MCF 10A (cell line): Measurements from ENCODE around the gene HSF2. TPM values are rescaled to one million over a fixed set of nuclear protein-coding genes. Genes with fewer than 3 reads are reported as not detected.
A peak's percentile ranks its signal among the peaks of the same experiment; 100 is the strongest.

Experiments used
- BruUV-seq: library from RNA; stranded (reverse); fragments of 400-500 nt; replicated peaks from 2 replicates; lab custom pipeline; 2021; lab: Mats Ljungman, UMichigan
- CTCF ChIA-PET: fragments of 300-600 bp; sonication (Branson Sonifier 250); formaldehyde crosslinking; extraction: SDS; loops from one replicate; lab custom pipeline; 2021; ENCODE audit warnings: antibody characterized with exemption, inconsistent platforms; lab: Yijun Ruan, JAX
- POLR2A ChIA-PET: fragments of 300-600, 350-650 bp; sonication (Branson Sonifier 250); formaldehyde crosslinking; extraction: SDS; loops from one replicate; lab custom pipeline; 2020; ENCODE audit warnings: antibody characterized with exemption, inconsistent platforms; lab: Yijun Ruan, JAX
- DNase-seq: peaks from one replicate; pipeline ENCODE4 v3.0.0-alpha.2; 2018; ENCODE audit not compliant: unreplicated experiment
- H3K27ac Mint-ChIP-seq: one replicate; pipeline ENCODE4 v1.8.0; 2022; ENCODE audit warnings: mild to moderate bottlenecking, low read depth, mixed read lengths; ENCODE audit not compliant: unreplicated experiment
- H3K27me3 Mint-ChIP-seq: one replicate; pipeline ENCODE4 v1.8.0; 2022; ENCODE audit warnings: mixed read lengths; ENCODE audit not compliant: insufficient read depth, unreplicated experiment
- H3K36me3 Mint-ChIP-seq: one replicate; pipeline ENCODE4 v1.8.0; 2022; ENCODE audit warnings: mild to moderate bottlenecking, moderate library complexity, mixed read lengths; ENCODE audit not compliant: insufficient read depth, unreplicated experiment
- H3K4me1 Mint-ChIP-seq: one replicate; pipeline ENCODE4 v1.8.0; 2022; ENCODE audit warnings: mixed read lengths; ENCODE audit not compliant: insufficient read depth, unreplicated experiment
- H3K4me3 Mint-ChIP-seq: one replicate; pipeline ENCODE4 v1.8.0; 2022; ENCODE audit warnings: mild to moderate bottlenecking, moderate library complexity, mixed read lengths; ENCODE audit not compliant: unreplicated experiment
- H3K9me3 Mint-ChIP-seq: one replicate; pipeline ENCODE4 v1.8.0; 2022; ENCODE audit warnings: mixed read lengths; ENCODE audit not compliant: unreplicated experiment
- intact Hi-C: fragments of 100-400 bp; cut with micrococcal nuclease; formaldehyde crosslinking; loops from 2 replicates; pipeline ENCODE4 v1.14.1; 2022
- total RNA-seq: library from RNA; stranded (reverse); gene quantifications from 2 replicates; pipeline ENCODE4 v1.2.3, GENCODE V29; 2022
- TF ChIP-seq, protein P1 (sequence below): fragments of 200-600 bp; IDR thresholded peaks from one replicate; pipeline ENCODE4 v1.8.0; 2022; ENCODE audit warnings: antibody characterized with exemption, mild to moderate bottlenecking; ENCODE audit not compliant: unreplicated experiment

HSF2 gene
- total RNA-seq, 1 experiment from 2014 or later, result 8.6 TPM

DNA sequence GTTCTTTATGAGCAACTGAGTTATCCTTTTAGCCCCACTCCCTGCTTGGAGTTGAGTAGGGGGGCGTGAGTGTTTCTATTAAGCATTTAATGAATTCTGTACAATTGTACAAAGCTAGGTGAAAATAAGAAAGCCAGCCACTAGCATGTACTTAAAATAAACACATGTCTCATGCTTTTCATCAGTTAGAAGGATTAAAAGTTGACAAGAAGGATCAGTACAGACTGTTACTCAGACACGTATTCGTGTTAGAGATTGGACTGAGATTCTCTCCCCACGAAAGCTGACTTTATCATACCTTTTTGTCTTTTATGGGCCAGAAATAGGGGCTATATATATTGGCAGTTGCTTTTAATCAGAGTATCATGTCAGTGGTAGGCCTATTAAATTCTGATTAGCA is 1.7 kb downstream of the HSF2 start:
- ChIA-PET CTCF (interaction anchor here (0.6 to 1.4 kb wide), 7 partner anchors 11 to 91 kb away, joined by 3 to 7 read pairs (median 3); no protein-coding TSS in a partner anchor), POLR2A (interaction anchor here (0.7 to 1.7 kb wide), 4 partner anchors 10 to 70 kb away, joined by 3 to 12 read pairs (median 4); partner anchors contain the start of gene SERINC1)
- intact Hi-C loops, result no loop called here
- H3K4me3 Mint-ChIP-seq, result peak overlapping the region; percentile 92
- H3K36me3 Mint-ChIP-seq, result no peaks in the 10 kb centered on the region
- DNase-seq, result no peak
- peak overlapping the region; percentile 96 for H3K27ac Mint-ChIP-seq
- BruUV-seq, result no TSS peak
- H3K27me3 Mint-ChIP-seq, result no peaks in the 10 kb centered on the region
- H3K4me1 Mint-ChIP-seq, result peaks cover 29% of the 10 kb centered on the region
- TF ChIP-seq, protein P1, sequence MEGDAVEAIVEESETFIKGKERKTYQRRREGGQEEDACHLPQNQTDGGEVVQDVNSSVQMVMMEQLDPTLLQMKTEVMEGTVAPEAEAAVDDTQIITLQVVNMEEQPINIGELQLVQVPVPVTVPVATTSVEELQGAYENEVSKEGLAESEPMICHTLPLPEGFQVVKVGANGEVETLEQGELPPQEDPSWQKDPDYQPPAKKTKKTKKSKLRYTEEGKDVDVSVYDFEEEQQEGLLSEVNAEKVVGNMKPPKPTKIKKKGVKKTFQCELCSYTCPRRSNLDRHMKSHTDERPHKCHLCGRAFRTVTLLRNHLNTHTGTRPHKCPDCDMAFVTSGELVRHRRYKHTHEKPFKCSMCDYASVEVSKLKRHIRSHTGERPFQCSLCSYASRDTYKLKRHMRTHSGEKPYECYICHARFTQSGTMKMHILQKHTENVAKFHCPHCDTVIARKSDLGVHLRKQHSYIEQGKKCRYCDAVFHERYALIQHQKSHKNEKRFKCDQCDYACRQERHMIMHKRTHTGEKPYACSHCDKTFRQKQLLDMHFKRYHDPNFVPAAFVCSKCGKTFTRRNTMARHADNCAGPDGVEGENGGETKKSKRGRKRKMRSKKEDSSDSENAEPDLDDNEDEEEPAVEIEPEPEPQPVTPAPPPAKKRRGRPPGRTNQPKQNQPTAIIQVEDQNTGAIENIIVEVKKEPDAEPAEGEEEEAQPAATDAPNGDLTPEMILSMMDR, result no peak
- no peaks in the 10 kb centered on the region for H3K9me3 Mint-ChIP-seq

DNA sequence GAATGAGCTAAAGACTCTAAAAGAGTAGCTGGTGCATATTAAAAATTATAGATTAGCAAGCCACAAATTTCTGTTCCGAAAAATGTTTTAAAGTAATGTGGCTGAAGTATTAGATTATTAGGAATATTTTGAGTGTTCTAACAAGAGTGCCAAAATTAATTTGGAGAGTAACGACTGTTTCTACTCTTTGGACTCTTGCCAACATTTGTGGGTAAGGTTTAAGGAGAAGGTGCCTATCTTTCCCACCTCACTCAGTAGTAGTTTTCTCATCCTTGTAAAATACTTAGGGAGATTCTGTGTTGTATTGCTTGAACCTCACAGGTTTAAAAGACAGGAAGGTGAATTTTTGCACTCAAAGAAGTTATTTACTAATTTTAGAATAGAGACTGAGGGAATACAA is 5.0 kb downstream of the HSF2 start:
- Mint-ChIP-seq H3K9me3 (no peaks in the 10 kb centered on the region), H3K4me1 (peaks cover 41% of the 10 kb centered on the region), H3K4me3 (no peak overlapping the region), H3K36me3 (no peaks in the 10 kb centered on the region), H3K27me3 (no peaks in the 10 kb centered on the region), H3K27ac (no peak overlapping the region)
- ChIA-PET CTCF (interaction anchor here (0.7 kb wide), 1 partner anchor 52 kb away, joined by 3 read pairs; no protein-coding TSS in a partner anchor), POLR2A (interaction anchor here (1.2 kb wide), 1 partner anchor 67 kb away, joined by 9 read pairs; the partner anchor contains the start of gene SERINC1)
- TF ChIP-seq, protein P1, result no peak
- BruUV-seq, result no TSS peak
- DNase-seq, result no peak
- intact Hi-C loops, result no loop called here

GRCh38 chr6:122405417-122405816 is 6.0 kb downstream of the HSF2 start:
- Mint-ChIP-seq H3K36me3 (no peaks in the 10 kb centered on the region), H3K9me3 (no peaks in the 10 kb centered on the region), H3K27me3 (no peaks in the 10 kb centered on the region), H3K4me1 (peaks cover 41% of the 10 kb centered on the region), H3K27ac (no peak overlapping the region), H3K4me3 (no peak overlapping the region)
- BruUV-seq, result no TSS peak
- DNase-seq, result no peak
- CTCF ChIA-PET, result no interaction called here
- intact Hi-C loops, result no loop called here
- POLR2A ChIA-PET, result interaction anchor here (0.8 kb wide), 1 partner anchor 66 kb away, joined by 4 read pairs; the partner anchor contains the start of gene SERINC1
- TF ChIP-seq, protein P1, result no peak

GRCh38 chr6:122406187-122406586 is 6.7 kb downstream of the HSF2 start:
- Mint-ChIP-seq H3K9me3 (no peaks in the 10 kb centered on the region), H3K4me3 (no peak overlapping the region), H3K4me1 (peaks cover 34% of the 10 kb centered on the region)

More at GRCh38 chr6:122406187-122406586, 6.7 kb downstream of the HSF2 start:
- DNase-seq, result no peak
- intact Hi-C loops, result no loop called here
- BruUV-seq, result no TSS peak
- H3K36me3 Mint-ChIP-seq, result no peaks in the 10 kb centered on the region
- ChIA-PET POLR2A (interaction anchor here (0.5 to 0.8 kb wide), 2 partner anchors 10 to 65 kb away, joined by 4 read pairs; partner anchors contain the start of gene SERINC1), CTCF (no interaction called here)
- H3K27me3 Mint-ChIP-seq, result no peaks in the 10 kb centered on the region
- TF ChIP-seq, protein P1, result no peak
- H3K27ac Mint-ChIP-seq, result no peak overlapping the region
